IPS DF 6.9 (cell line): ENCODE measurements around the gene NEB.

Experiments
- DNase-seq: peaks from one replicate; pipeline ENCODE4 v3.0.0-alpha.2; 2013; ENCODE audit warnings: low read depth, low spot score
- H3K27ac ChIP-seq: one replicate; pipeline ENCODE4 v1.5.1; 2013; ENCODE audit warnings: low read length, control low read depth
- H3K27me3 ChIP-seq: 2 replicates; pipeline ENCODE4 v1.6.1; 2013; ENCODE audit warnings: mild to moderate bottlenecking, low read length; ENCODE audit not compliant: control insufficient read depth, insufficient read depth
- H3K36me3 ChIP-seq: 2 replicates; pipeline ENCODE4 v1.6.1; 2013; ENCODE audit warnings: low read length; ENCODE audit not compliant: control insufficient read depth, insufficient read depth
- H3K4me1 ChIP-seq: 2 replicates; pipeline ENCODE4 v1.6.1; 2013; ENCODE audit warnings: low read length; ENCODE audit not compliant: control insufficient read depth, insufficient read depth
- H3K4me3 ChIP-seq: 2 replicates; pipeline ENCODE4 v1.5.1; 2013; ENCODE audit warnings: mild to moderate bottlenecking, low read length
- H3K9me3 ChIP-seq: 2 replicates; pipeline ENCODE4 v1.6.1; 2013; ENCODE audit warnings: low read length, inconsistent platforms; ENCODE audit not compliant: control insufficient read depth, insufficient read depth
- WGBS: extraction: QIAGEN DNeasy Blood & Tissue Kit; methylation state at CpG from one replicate; pipeline ENCODE4 v1.1.7; 2013; ENCODE audit warnings: mixed read lengths, missing lambda C conversion rate; ENCODE audit not compliant: insufficient read length, insufficient coverage; 5-methylcytosine and 5-hydroxymethylcytosine counted together

Gene NEB

GRCh38 chr2:151733771-151734672, at the start of gene NEB:
Gene NEB, minus strand, starts transcription at chr2:151734476. Its CDS starts 1,320 bp downstream, at chr2:151733156.
- H3K36me3 ChIP-seq, result no peaks in the 10 kb centered on the region
- no peaks in the 10 kb centered on the region for H3K9me3 ChIP-seq
- H3K4me3 ChIP-seq, result no peak within 1 kb of the TSS
- peaks cover 8% of the 10 kb centered on the region; the same call in 1 of the 2 replicates for H3K4me1 ChIP-seq
- no peak within 1 kb of the TSS for H3K27ac ChIP-seq
- DNase-seq, result no peak
- no peaks in the 10 kb centered on the region for H3K27me3 ChIP-seq
- no CpG with 5 or more reads among the region's 11 CpGs for WGBS

GRCh38 chr2:151783133-151783520, 48.9 kb upstream of the NEB start:
- H3K27ac ChIP-seq, result no peak overlapping the region
- H3K36me3 ChIP-seq, result peaks cover 3% of the 10 kb centered on the region; the same call in 1 of the 2 replicates
- no peak overlapping the region for H3K4me3 ChIP-seq
- no CpG with 5 or more reads among the region's 2 CpGs for WGBS
- H3K4me1 ChIP-seq, result no peaks in the 10 kb centered on the region
- no peaks in the 10 kb centered on the region for H3K27me3 ChIP-seq
- H3K9me3 ChIP-seq, result no peaks in the 10 kb centered on the region
- DNase-seq, result no peak

- H3K9me3 ChIP-seq, result no peaks in the 10 kb centered on the region
- DNase-seq, result no peak
- H3K27me3 ChIP-seq, result no peaks in the 10 kb centered on the region
- no peaks in the 10 kb centered on the region for H3K4me1 ChIP-seq
- no peak overlapping the region for H3K27ac ChIP-seq
- no CpG with 5 or more reads among the region's 6 CpGs for WGBS
- H3K4me3 ChIP-seq, result no peak overlapping the region
- 0 out of 2 replicates have a peak, but pooled peaks cover 3% of the 10 kb centered on the region for H3K36me3 ChIP-seq
Measured at GRCh38 chr2:151782378-151783132, 48.3 kb upstream of the NEB start.

- no CpG with 5 or more reads among the region's 4 CpGs for WGBS
- Histone ChIP-seq H3K9me3 (no peaks in the 10 kb centered on the region), H3K27ac (no peak overlapping the region), H3K4me1 (no peaks in the 10 kb centered on the region), H3K4me3 (no peak overlapping the region), H3K27me3 (no peaks in the 10 kb centered on the region), H3K36me3 (0 out of 2 replicates have a peak, but pooled peaks cover 3% of the 10 kb centered on the region)
- DNase-seq, result no peak
Measured at GRCh38 chr2:151781642-151782041, 47.4 kb upstream of the NEB start.

- DNase-seq, result no peak
- Histone ChIP-seq H3K27ac (no peak overlapping the region), H3K4me3 (no peak overlapping the region), H3K9me3 (no peaks in the 10 kb centered on the region), H3K27me3 (no peaks in the 10 kb centered on the region), H3K4me1 (no peaks in the 10 kb centered on the region), H3K36me3 (peaks cover 3% of the 10 kb centered on the region; the same call in 1 of the 2 replicates)
Measured at GRCh38 chr2:151780938-151781337, 46.7 kb upstream of the NEB start.

- Histone ChIP-seq H3K27me3 (no peaks in the 10 kb centered on the region), H3K4me1 (no peaks in the 10 kb centered on the region), H3K36me3 (no peaks in the 10 kb centered on the region; the same call in 1 of the 2 replicates), H3K4me3 (no peak overlapping the region), H3K9me3 (no peaks in the 10 kb centered on the region), H3K27ac (no peak overlapping the region)
- no CpG with 5 or more reads among the region's 2 CpGs for WGBS
- DNase-seq, result no peak
Measured at GRCh38 chr2:151777935-151778334, 43.7 kb upstream of the NEB start.

- H3K4me1 ChIP-seq, result no peaks in the 10 kb centered on the region
- H3K4me3 ChIP-seq, result no peak overlapping the region
- WGBS, result no CpG with 5 or more reads among the region's 3 CpGs
- H3K27me3 ChIP-seq, result no peaks in the 10 kb centered on the region
- DNase-seq, result no peak
- H3K9me3 ChIP-seq, result no peaks in the 10 kb centered on the region
- H3K27ac ChIP-seq, result no peak overlapping the region
- no peaks in the 10 kb centered on the region; the same call in 1 of the 2 replicates for H3K36me3 ChIP-seq
Measured at GRCh38 chr2:151777487-151777886, 43.2 kb upstream of the NEB start.

GRCh38 chr2:151776367-151776766, 42.1 kb upstream of the NEB start:
- DNase-seq, result no peak
- no peak overlapping the region for H3K4me3 ChIP-seq
- no peaks in the 10 kb centered on the region for H3K9me3 ChIP-seq
- H3K27ac ChIP-seq, result no peak overlapping the region
- H3K4me1 ChIP-seq, result no peaks in the 10 kb centered on the region
- no peaks in the 10 kb centered on the region for H3K27me3 ChIP-seq
- no peaks in the 10 kb centered on the region; the same call in 1 of the 2 replicates for H3K36me3 ChIP-seq
- no CpG with 5 or more reads among the region's 1 CpG for WGBS

- no peaks in the 10 kb centered on the region for H3K9me3 ChIP-seq
- no peak overlapping the region for H3K4me3 ChIP-seq
- no peaks in the 10 kb centered on the region for H3K27me3 ChIP-seq
- no CpG with 5 or more reads among the region's 6 CpGs for WGBS
- H3K36me3 ChIP-seq, result no peaks in the 10 kb centered on the region; the same call in 1 of the 2 replicates
- DNase-seq, result no peak
- no peak overlapping the region for H3K27ac ChIP-seq
- no peaks in the 10 kb centered on the region for H3K4me1 ChIP-seq
Measured at GRCh38 chr2:151775057-151775740, 40.9 kb upstream of the NEB start.

GRCh38 chr2:151774506-151774905, 40.2 kb upstream of the NEB start:
- Histone ChIP-seq H3K4me3 (no peak overlapping the region), H3K27me3 (no peaks in the 10 kb centered on the region), H3K4me1 (no peaks in the 10 kb centered on the region), H3K27ac (no peak overlapping the region), H3K9me3 (no peaks in the 10 kb centered on the region), H3K36me3 (no peaks in the 10 kb centered on the region; the same call in 1 of the 2 replicates)
- no peak for DNase-seq
- WGBS, result no CpG with 5 or more reads among the region's 3 CpGs
